Thyroid gland (tissue), 4 donors: ENCODE results near the gene KCTD19. TPM values are rescaled to one million over a fixed set of nuclear protein-coding genes. Genes with fewer than 3 reads are reported as not detected.
A peak's percentile ranks its signal among the peaks of the same experiment; 100 is the strongest.
"Not testable (repeated sequence)": the region's sequence is repeated elsewhere in the genome, so short reads cannot be mapped to it uniquely, and the experiment has no call there.

ENCODE experiments used
- DNase-seq, 2 donors: peaks; one replicate each; pipeline ENCODE4 v3.0.0-alpha.2; 2019
- H3K27ac ChIP-seq, 3 donors: fragments of 200-600 bp; sonication (generic); 1 replicate in 2 of 3; 2 replicates in 1 of 3; pipeline ENCODE4 v1.5.1; 2016 to 2019; ENCODE audit warnings: mild to moderate bottlenecking in 1 of 3, moderate library complexity in 1 of 3
- H3K27me3 ChIP-seq: fragments of 200-600 bp; sonication (generic); one replicate; pipeline ENCODE4 v1.5.1; 2019
- H3K36me3 ChIP-seq, 2 donors: fragments of 200-600 bp; sonication (generic); one replicate each; pipeline ENCODE4 v1.5.1; 2016 to 2019
- H3K4me1 ChIP-seq, 2 donors: fragments of 200-600 bp; sonication (generic); one replicate each; pipeline ENCODE4 v1.5.1; 2017 to 2019
- H3K4me3 ChIP-seq, 3 donors: fragments of 200-600 bp; sonication (generic); replicated peaks in 1 of 3; 1 replicate in 2 of 3; 2 replicates in 1 of 3; pipeline ENCODE4 v1.5.1; 2016; ENCODE audit warnings: mild to moderate bottlenecking in 1 of 3
- H3K9me3 ChIP-seq: fragments of 200-600 bp; sonication (generic); one replicate; pipeline ENCODE4 v1.5.1; 2017
- POLR2A ChIP-seq, 2 donors: fragments of 450-650 bp; IDR thresholded peaks; one replicate each; pipeline ENCODE4 v1.6.1; 2017; ENCODE audit warnings: antibody characterized with exemption in 2 of 2, mild to moderate bottlenecking in 2 of 2, moderate library complexity in 1 of 2
- WGBS, 2 donors: methylation state at CpG; one replicate each; pipeline ENCODE4 v1.1.5; 2017; 5-methylcytosine and 5-hydroxymethylcytosine counted together
- intact Hi-C: fragments of 100-400 bp; cut with DNase I; formaldehyde crosslinking; loops from one replicate; pipeline ENCODE4 v1.15.1; 2023
- total RNA-seq, 4 donors: library from RNA; depleted of rRNA; stranded (reverse); fragments of >200 nt; gene quantifications; one replicate each; pipeline ENCODE4 v1.2.3, GENCODE V29; 2016
- TF ChIP-seq, protein P1 (sequence below), 6 experiments: fragments of 200-600 bp in 3 of 6; fragments of 450-650 bp in 3 of 6; sonication (generic) in 3 of 6; IDR thresholded peaks; one replicate each; pipeline ENCODE4 v1.5.1; 2016 to 2019; ENCODE audit warnings: antibody characterized with exemption in 6 of 6, mild to moderate bottlenecking in 2 of 6, inconsistent platforms in 1 of 6, moderate library complexity in 1 of 6

The KCTD19 gene
- total RNA-seq = 1 to 10 TPM in 1 of 4 donors, not detected in 3; 2.6 TPM

DNA sequence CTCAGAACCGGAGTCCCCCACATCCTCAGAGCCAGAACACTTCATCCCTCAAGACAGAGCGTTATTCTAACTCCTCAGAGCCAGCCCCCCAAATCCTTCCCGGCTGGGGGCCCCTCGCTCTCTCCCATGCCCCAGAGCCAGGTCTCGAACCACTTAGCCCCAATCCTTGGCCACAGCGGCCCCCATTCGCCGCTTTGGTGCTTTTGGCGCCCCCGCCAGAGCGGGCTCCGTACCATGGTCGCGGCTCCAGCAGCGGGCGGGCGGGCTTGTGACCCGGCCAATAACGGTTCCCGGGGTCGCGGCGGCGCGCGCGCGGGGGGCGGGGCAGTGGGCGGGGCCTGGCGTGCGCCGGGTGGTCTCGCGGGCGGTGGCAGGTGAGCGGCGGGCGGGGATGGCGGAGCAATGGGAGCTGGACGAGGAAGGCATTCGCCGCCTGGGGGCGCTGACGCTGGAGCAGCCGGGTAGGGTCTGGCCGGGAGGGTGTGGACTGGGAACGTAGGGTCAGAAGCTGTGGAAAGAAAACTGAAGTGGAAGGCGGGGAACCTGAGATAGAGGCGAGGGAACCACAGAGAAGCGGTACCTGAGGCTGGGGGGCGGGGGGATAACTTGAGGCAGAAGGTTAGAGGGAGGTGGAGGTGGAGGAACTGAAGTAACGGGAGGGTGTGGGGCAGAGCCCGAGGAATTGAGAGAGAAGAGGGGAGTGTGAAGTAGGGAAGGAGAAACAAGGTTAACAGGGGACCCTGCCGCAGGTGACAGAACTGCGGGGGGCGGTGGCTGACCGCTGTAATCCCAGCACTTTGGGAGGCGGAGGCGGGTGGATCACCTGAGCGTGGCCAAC, at the start of gene KCTD19, which contains the start of gene LRRC36:
Gene KCTD19 (minus strand): TSS at position 270 of the 838 bp plus-strand sequence. CDS start 34 bp downstream, at position 236.
Gene LRRC36 (plus strand): TSS at position 344 of the 838 bp plus-strand sequence. CDS start 48 bp downstream, at position 392.
- H3K9me3 ChIP-seq = no peaks in the 10 kb centered on the region
- DNase-seq = peak; percentile 66 to 70
- H3K4me1 ChIP-seq = peaks cover 0 to 12% of the 10 kb centered on the region in 2 donors
- no peaks in the 10 kb centered on the region for H3K36me3 ChIP-seq
- no peak for TF ChIP-seq POLR2A (IDR thresholded peaks at IDR 0.05)
- TF ChIP-seq, protein P1, sequence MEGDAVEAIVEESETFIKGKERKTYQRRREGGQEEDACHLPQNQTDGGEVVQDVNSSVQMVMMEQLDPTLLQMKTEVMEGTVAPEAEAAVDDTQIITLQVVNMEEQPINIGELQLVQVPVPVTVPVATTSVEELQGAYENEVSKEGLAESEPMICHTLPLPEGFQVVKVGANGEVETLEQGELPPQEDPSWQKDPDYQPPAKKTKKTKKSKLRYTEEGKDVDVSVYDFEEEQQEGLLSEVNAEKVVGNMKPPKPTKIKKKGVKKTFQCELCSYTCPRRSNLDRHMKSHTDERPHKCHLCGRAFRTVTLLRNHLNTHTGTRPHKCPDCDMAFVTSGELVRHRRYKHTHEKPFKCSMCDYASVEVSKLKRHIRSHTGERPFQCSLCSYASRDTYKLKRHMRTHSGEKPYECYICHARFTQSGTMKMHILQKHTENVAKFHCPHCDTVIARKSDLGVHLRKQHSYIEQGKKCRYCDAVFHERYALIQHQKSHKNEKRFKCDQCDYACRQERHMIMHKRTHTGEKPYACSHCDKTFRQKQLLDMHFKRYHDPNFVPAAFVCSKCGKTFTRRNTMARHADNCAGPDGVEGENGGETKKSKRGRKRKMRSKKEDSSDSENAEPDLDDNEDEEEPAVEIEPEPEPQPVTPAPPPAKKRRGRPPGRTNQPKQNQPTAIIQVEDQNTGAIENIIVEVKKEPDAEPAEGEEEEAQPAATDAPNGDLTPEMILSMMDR (IDR thresholded peaks at IDR 0.05) = peak in 4 of 6 experiments; percentile 17 to 62 (median 44)
- no peaks in the 10 kb centered on the region for H3K27me3 ChIP-seq
- H3K4me3 ChIP-seq = peak within 1 kb of the TSS; percentile 33 to 44 (median 41)
- H3K27ac ChIP-seq = no peak within 1 kb of the TSS
- intact Hi-C loops = no loop called here
- 8 to 11% methylated on average over 34 to 39 of the region's 61 CpGs for WGBS, 2 donors

- intact Hi-C loops, H3K4me1 ChIP-seq, DNase-seq, H3K27ac ChIP-seq, H3K4me3 ChIP-seq, H3K36me3 ChIP-seq, H3K9me3 ChIP-seq, H3K27me3 ChIP-seq: not testable (repeated sequence)
- WGBS, 2 donors = 92% methylated on average over 11 of the region's 11 CpGs
These were observed 49.5 kb upstream of the KCTD19 start for GRCh38 chr16:67376012-67376411.

- Histone ChIP-seq H3K36me3 (no peaks in the 10 kb centered on the region), H3K27ac (no peak overlapping the region), H3K9me3 (no peaks in the 10 kb centered on the region), H3K4me3 (no peak overlapping the region), H3K4me1 (no peaks in the 10 kb centered on the region), H3K27me3 (no peaks in the 10 kb centered on the region)
- DNase-seq = no peak
- intact Hi-C loops = no loop called here
- TF ChIP-seq, protein P1 (IDR thresholded peaks at IDR 0.05) = peak in 5 of 6 experiments; percentile 12 to 59 (median 44)
- no peak for TF ChIP-seq POLR2A (IDR thresholded peaks at IDR 0.05)
These were observed 46.1 kb upstream of the KCTD19 start for GRCh38 chr16:67372664-67373063.

DNA sequence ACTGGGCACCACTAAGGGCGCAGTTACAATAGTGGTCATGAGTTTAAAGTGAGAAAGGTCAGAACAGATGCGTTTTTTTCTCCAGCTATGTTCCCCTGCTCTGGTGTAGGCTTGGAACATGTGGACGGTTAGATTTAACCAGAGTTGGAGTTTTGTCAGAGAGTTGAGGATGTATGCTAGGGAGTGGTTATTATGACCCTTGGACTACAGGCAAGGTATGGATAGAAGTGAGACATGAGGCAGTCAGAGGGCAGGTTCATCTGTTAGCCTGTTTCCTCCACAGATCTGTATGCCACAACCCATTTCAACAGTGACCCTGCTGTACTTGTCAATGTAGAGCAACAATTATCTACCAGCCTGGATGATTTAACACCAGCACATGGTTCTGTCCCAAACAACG, 44.1 kb upstream of the KCTD19 start:
- 87 to 92% methylated on average over 4 of the region's 4 CpGs for WGBS, 2 donors
- TF ChIP-seq POLR2A (IDR thresholded peaks at IDR 0.05) = no peak
- TF ChIP-seq, protein P1 (IDR thresholded peaks at IDR 0.05) = no peak

DNA sequence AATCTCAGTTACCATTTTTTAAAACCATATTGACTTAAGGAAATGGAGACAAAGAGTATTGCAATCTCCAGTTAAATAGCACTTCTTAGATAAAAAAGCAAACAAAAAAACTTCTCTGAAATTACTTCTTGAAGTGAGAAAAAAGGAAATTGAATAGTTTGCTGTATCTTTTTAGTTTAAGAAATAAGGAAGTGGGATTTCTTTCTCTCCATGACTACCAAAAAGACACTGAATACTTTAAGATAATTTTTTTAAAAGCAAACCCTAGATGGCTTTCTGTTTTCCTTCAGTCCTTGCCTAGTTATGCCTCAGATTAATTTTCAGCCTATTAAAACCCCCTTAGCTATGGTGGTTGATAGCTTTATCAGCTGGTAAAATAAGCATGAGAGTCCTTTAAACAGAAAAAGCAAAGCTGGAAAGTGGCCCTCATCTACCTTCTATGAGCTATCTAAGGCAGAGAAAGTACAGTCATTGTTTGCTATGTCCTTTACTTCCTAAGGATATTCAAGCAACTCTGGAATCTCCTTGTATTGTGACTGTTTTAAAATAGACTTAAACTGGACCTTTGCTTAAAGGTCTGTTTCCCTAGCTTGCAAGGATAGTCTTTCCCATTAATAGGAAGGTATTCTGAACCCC, 38.2 kb upstream of the KCTD19 start:
- Histone ChIP-seq H3K36me3 (no peaks in the 10 kb centered on the region), H3K9me3 (no peaks in the 10 kb centered on the region), H3K4me1 (no peaks in the 10 kb centered on the region), H3K27me3 (no peaks in the 10 kb centered on the region), H3K27ac (no peak overlapping the region), H3K4me3 (no peak overlapping the region)
- no peak for TF ChIP-seq POLR2A (IDR thresholded peaks at IDR 0.05)
- TF ChIP-seq, protein P1 (IDR thresholded peaks at IDR 0.05) = no peak
- DNase-seq = no peak
- intact Hi-C loops = no loop called here

More for the DNA sequence above, 44.1 kb upstream of the KCTD19 start:
- H3K36me3 ChIP-seq = no peaks in the 10 kb centered on the region
- H3K9me3 ChIP-seq = no peaks in the 10 kb centered on the region
- H3K4me3 ChIP-seq = no peak overlapping the region
- no peak overlapping the region for H3K27ac ChIP-seq
- H3K4me1 ChIP-seq = no peaks in the 10 kb centered on the region
- no peak for DNase-seq
- intact Hi-C loops = no loop called here
- H3K27me3 ChIP-seq = no peaks in the 10 kb centered on the region
